GM12878 (cell line): ENCODE results near the gene THSD4. TPM values are rescaled to one million over a fixed set of nuclear protein-coding genes. Genes with fewer than 3 reads are reported as not detected.

Experiments
- ATAC-seq: fragments of 200-7000 bp; cut with Tn5 transposase; 3 replicates; pipeline ENCODE4 v1.9.1; 2020; ENCODE audit warnings: mild to moderate bottlenecking, moderate library complexity
- BruUV-seq: library from RNA; stranded (reverse); fragments of 400-500 nt; replicated peaks from 2 replicates; lab custom pipeline; 2021; lab: Mats Ljungman, UMichigan
- CTCF ChIA-PET: fragments of 300-600 bp; sonication (Branson Sonifier 250); formaldehyde crosslinking; extraction: SDS; loops from one replicate; lab custom pipeline; 2021; ENCODE audit warnings: inconsistent platforms; lab: Yijun Ruan, JAX
- POLR2A ChIA-PET: fragments of 350-600 bp; formaldehyde crosslinking; extraction: SDS; loops from one replicate; lab custom pipeline; 2021; ENCODE audit warnings: inconsistent platforms; lab: Charles Lee
- RAD21 ChIA-PET: fragments of 300-600 bp; sonication (Branson Sonifier 250); formaldehyde crosslinking; loops from one replicate; lab custom pipeline; 2023; ENCODE audit warnings: antibody characterized with exemption; ENCODE audit not compliant: unreplicated experiment; lab: Charles Lee
- SMC1A ChIA-PET: fragments of 300-600 bp; sonication (Branson Sonifier 250); formaldehyde crosslinking; loops from one replicate; lab custom pipeline; 2023; ENCODE audit not compliant: unreplicated experiment, uncharacterized antibody; lab: Charles Lee
- DNase-seq: peaks from one replicate; pipeline ENCODE4 v3.0.0-alpha.2; 2011; ENCODE audit warnings: low read depth, low spot score
- FAIRE-seq: peaks from 3 replicates; lab custom pipeline; 2011; peaks lifted over from hg19 to GRCh38; lab: Jason Lieb, UNC
- H2AFZ ChIP-seq: 2 replicates; pipeline ENCODE4 v1.6.0; 2011; ENCODE audit warnings: low read depth, low read length, control low read depth; ENCODE audit not compliant: control insufficient read depth
- H3K27ac ChIP-seq: 2 replicates; pipeline ENCODE4 v1.5.1; 2011; ENCODE audit warnings: control low read depth; ENCODE audit not compliant: control insufficient read depth, insufficient read depth
- H3K27me3 ChIP-seq, 2 experiments: replicated peaks in 1 of 2; 2 replicates each; pipeline versions ENCODE4 v1.6.0 to v1.6.1; 2011; ENCODE audit warnings: low read length in 1 of 2; ENCODE audit not compliant: control insufficient read depth in 2 of 2, insufficient read depth in 2 of 2
- H3K36me3 ChIP-seq, 2 experiments: 2 replicates each; pipeline ENCODE4 v1.5.1; 2011; ENCODE audit warnings: low read length in 1 of 2; ENCODE audit not compliant: control insufficient read depth in 2 of 2, insufficient read depth in 2 of 2
- H3K4me1 ChIP-seq: 2 replicates; pipeline ENCODE4 v1.6.1; 2011; ENCODE audit warnings: mild to moderate bottlenecking, low read length, moderate library complexity, mixed read lengths; ENCODE audit not compliant: control insufficient read depth, insufficient read depth
- H3K4me2 ChIP-seq: 2 replicates; pipeline ENCODE4 v1.6.0; 2011; ENCODE audit warnings: control low read depth; ENCODE audit not compliant: control insufficient read depth, insufficient read depth
- H3K4me3 ChIP-seq: fragments of 200-600 bp; sonication (generic); 2 replicates; pipeline ENCODE4 v1.5.1; 2016
- H3K79me2 ChIP-seq: 2 replicates; pipeline ENCODE4 v1.6.0; 2011; ENCODE audit warnings: low read length; ENCODE audit not compliant: control insufficient read depth, insufficient read depth
- H3K9ac ChIP-seq: 2 replicates; pipeline ENCODE4 v1.8.0; 2011; ENCODE audit warnings: low read length, control low read depth, mixed read lengths; ENCODE audit not compliant: control insufficient read depth, insufficient read depth
- H3K9me3 ChIP-seq: replicated peaks from 3 replicates; pipeline ENCODE4 v1.5.1; 2011; ENCODE audit warnings: mild to moderate bottlenecking, low read length; ENCODE audit not compliant: control insufficient read depth, insufficient read depth
- H4K20me1 ChIP-seq: 2 replicates; pipeline ENCODE4 v1.6.0; 2011; ENCODE audit not compliant: control insufficient read depth, insufficient read depth
- BCL3 ChIP-seq: IDR thresholded peaks from 2 replicates; pipeline ENCODE4 v1.6.1; 2011; ENCODE audit warnings: borderline replicate concordance, low read depth, mild to moderate bottlenecking, moderate library complexity, low read length; ENCODE audit not compliant: insufficient read depth, poor library complexity, severe bottlenecking
- CBFB ChIP-seq: IDR thresholded peaks from 2 replicates; pipeline ENCODE4 v1.6.1; 2016; ENCODE audit warnings: antibody characterized with exemption, low read depth
- CHD2 ChIP-seq: IDR thresholded peaks from 2 replicates; pipeline ENCODE4 v1.6.1; 2011; ENCODE audit warnings: low read depth, low read length, improper control_type of control experiment, borderline replicate concordance
- CREB1 ChIP-seq: IDR thresholded peaks from 2 replicates; pipeline ENCODE4 v1.6.1; 2012; ENCODE audit warnings: low read depth, mild to moderate bottlenecking, inconsistent platforms
- E2F8 ChIP-seq: fragments of 450-650 bp; IDR thresholded peaks from 2 replicates; pipeline ENCODE4 v1.6.1; 2018; ENCODE audit warnings: mild to moderate bottlenecking, low read depth, moderate library complexity; ENCODE audit not compliant: partially characterized antibody
- ELK1 ChIP-seq: IDR thresholded peaks from 2 replicates; pipeline ENCODE4 v1.6.1; 2012; ENCODE audit warnings: low read depth, low read length, improper control_type of control experiment
- IRF4 ChIP-seq: IDR thresholded peaks from 2 replicates; pipeline ENCODE4 v1.6.1; 2011; ENCODE audit warnings: low read depth, low read length
- KLF5 ChIP-seq: fragments of 450-650 bp; IDR thresholded peaks from 2 replicates; pipeline ENCODE4 v1.6.1; 2014; ENCODE audit warnings: mild to moderate bottlenecking; ENCODE audit not compliant: partially characterized antibody
- LARP7 ChIP-seq: fragments of 450-650 bp; IDR thresholded peaks from 2 replicates; pipeline ENCODE4 v1.6.1; 2017; ENCODE audit warnings: mild to moderate bottlenecking
- NFYB ChIP-seq: IDR thresholded peaks from 2 replicates; pipeline ENCODE4 v1.6.1; 2011; ENCODE audit warnings: low read depth, mild to moderate bottlenecking, low read length, improper control_type of control experiment, moderate library complexity; ENCODE audit not compliant: insufficient read depth
- NR2C1 ChIP-seq: fragments of 450-650 bp; IDR thresholded peaks from 2 replicates; pipeline ENCODE4 v1.6.1; 2017; ENCODE audit warnings: antibody characterized with exemption, mild to moderate bottlenecking, moderate library complexity
- NR2C2 ChIP-seq: IDR thresholded peaks from 2 replicates; pipeline ENCODE4 v1.6.1; 2011; ENCODE audit warnings: borderline replicate concordance, low read depth; ENCODE audit not compliant: control insufficient read depth, insufficient read length
- WGBS: methylation state at CpG from one replicate; pipeline ENCODE4 v1.1.6; 2016; ENCODE audit warnings: low lambda C conversion rate; ENCODE audit not compliant: insufficient replicate concordance, insufficient coverage; ENCODE audit errors: missing lambda C conversion rate; 5-methylcytosine and 5-hydroxymethylcytosine counted together
- in situ Hi-C: fragments of 300-500 bp; cut with MboI; formaldehyde crosslinking; loops from 9 replicates; pipeline ENCODE4 v1.14.3; 2018; ENCODE audit warnings: mixed read lengths
- intact Hi-C: fragments of 100-400 bp; cut with micrococcal nuclease; formaldehyde crosslinking; loops from one replicate; pipeline ENCODE4 v1.14.2; 2022; ENCODE audit not compliant: unreplicated experiment
- polyA plus RNA-seq, 11 experiments: library from polyadenylated mRNA; depleted of rRNA in 4 of 11; unstranded in 6 of 11; stranded (reverse) in 5 of 11; fragments of >200 nt; fragmentation: Nextera tagmentation in 4 of 11; fragmentation: Illumina TruSeq in 1 of 11; extraction: Ambion mirVana in 4 of 11; extraction: Trizol in 1 of 11; gene quantifications; 1 replicate in 1 of 11; 2 replicates in 10 of 11; pipeline versions ENCODE4 v1.2.1 to v1.2.3, GENCODE V29; 2011 to 2016; ENCODE audit warnings: inconsistent platforms in 2 of 11, missing spikeins in 2 of 11, low read depth in 1 of 11
- total RNA-seq, 4 experiments: library from RNA; depleted of rRNA in 3 of 4; stranded (reverse); fragments of >200 nt in 3 of 4; fragmentation: Illumina TruSeq in 1 of 4; extraction: Trizol in 1 of 4; gene quantifications; 2 replicates each; pipeline versions ENCODE4 v1.2.1 to v1.2.3, GENCODE V29; 2013 to 2021

Gene THSD4
- total and polyA plus RNA-seq, 10 of the 15 experiments (the other 5 are each of a cell fraction or from before 2014, with no cell fraction given) = 0.04 to 0.13 (median 0.05) TPM; not detected in 7

GRCh38 chr15:71082803-71083202 is 32.5 kb upstream of the THSD4 start:
- Histone ChIP-seq H3K27ac (no peak overlapping the region), H3K4me1 (no peaks in the 10 kb centered on the region), H3K9me3 (no peaks in the 10 kb centered on the region), H3K4me3 (no peak overlapping the region), H3K36me3 (no peaks in the 10 kb centered on the region), H2AFZ (no peak overlapping the region), H3K4me2 (no peak overlapping the region), H4K20me1 (no peaks in the 10 kb centered on the region), H3K9ac (no peak overlapping the region), H3K27me3 (no peaks in the 10 kb centered on the region), H3K79me2 (no peaks in the 10 kb centered on the region)
- no TSS peak for BruUV-seq
- in situ Hi-C loops (no loop called here), intact Hi-C loops (no loop called here)
- WGBS = 2% methylated on average over 5 of the region's 5 CpGs
- CTCF ChIA-PET = no interaction called here
- DNase-seq (no peak), FAIRE-seq (no peak), ATAC-seq (no peak)
- SMC1A ChIA-PET = no interaction called here
- TF ChIP-seq CREB1 = no peak
- TF ChIP-seq ELK1 = no peak
- TF ChIP-seq KLF5 = no peak
- TF ChIP-seq IRF4 = no peak
- no peak for TF ChIP-seq BCL3
- no peak for TF ChIP-seq CHD2
- TF ChIP-seq NR2C1 = no peak
- TF ChIP-seq NFYB = no peak
- TF ChIP-seq NR2C2 = no peak
- no peak for TF ChIP-seq LARP7
- TF ChIP-seq E2F8 = no peak
- TF ChIP-seq CBFB = no peak
- RAD21 ChIA-PET = no interaction called here
- POLR2A ChIA-PET = no interaction called here
